ENCODE data around the gene DRGX.

Gene DRGX

DNA sequence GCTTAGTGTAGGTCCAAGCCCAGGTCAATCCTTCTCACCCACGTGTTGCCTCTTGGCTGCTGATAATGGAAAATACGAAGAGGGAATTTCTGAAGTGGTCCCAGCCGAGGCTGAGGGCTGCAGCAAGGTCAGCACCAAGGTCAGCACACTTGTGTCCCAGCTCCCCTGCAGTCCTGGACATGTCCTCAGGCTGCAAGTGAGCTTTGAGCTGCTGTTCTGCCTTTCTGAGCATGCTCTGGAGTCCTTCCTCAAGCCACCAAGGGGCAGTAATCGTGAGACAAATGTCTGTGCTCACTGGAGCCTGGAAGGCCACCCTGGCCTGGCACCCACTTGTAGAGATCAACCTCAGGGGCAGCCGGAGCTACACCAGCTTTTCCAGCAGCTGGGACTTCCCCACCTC is 28.3 kb downstream of the DRGX start:
- Histone ChIP-seq H3K4me1 (ENCODE audit: control insufficient read depth, insufficient read depth, low read length) (no peaks in the 10 kb centered on the region), H3K4me3 (ENCODE audit: low read depth, low read length) (no peak overlapping the region)

DNA sequence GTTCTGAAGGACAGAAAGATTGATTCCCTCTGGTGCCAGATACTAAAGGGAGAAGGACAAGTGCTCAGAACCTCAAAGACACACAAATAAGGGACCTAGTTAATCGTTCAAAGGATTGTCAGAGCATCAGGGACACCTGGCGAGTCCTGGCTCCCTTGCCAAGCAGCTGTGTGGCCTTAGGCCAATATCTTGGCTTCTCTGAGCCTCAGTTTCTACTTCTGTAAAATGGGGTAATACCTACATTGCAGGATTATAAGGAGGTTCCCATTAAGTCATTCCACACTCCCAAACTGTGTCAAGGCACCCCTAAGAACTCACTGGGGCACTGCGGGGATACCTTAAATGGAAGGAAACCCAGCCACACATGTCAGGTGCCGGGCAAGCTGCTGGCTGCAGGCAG is 29.4 kb downstream of the DRGX start:
- no peak overlapping the region for H3K4me3 ChIP-seq (ENCODE audit: low read depth, low read length)
- H3K27ac ChIP-seq (ENCODE audit: low read depth, low read length), result no peak overlapping the region
- no peak overlapping the region for H3K9ac ChIP-seq (ENCODE audit: low read depth, low read length)
- no peaks in the 10 kb centered on the region for H3K9me3 ChIP-seq (ENCODE audit: control insufficient read depth, insufficient read depth, low read length)
- no peaks in the 10 kb centered on the region for H3K36me3 ChIP-seq (ENCODE audit: control insufficient read depth, insufficient read depth, low read length)
- H3K27me3 ChIP-seq (ENCODE audit: control insufficient read depth, insufficient read depth, low read length), result no peaks in the 10 kb centered on the region
- H3K4me1 ChIP-seq (ENCODE audit: control insufficient read depth, insufficient read depth, low read length), result no peaks in the 10 kb centered on the region

More for the DNA sequence above, 28.3 kb downstream of the DRGX start:
- Histone ChIP-seq H3K36me3 (ENCODE audit: control insufficient read depth, insufficient read depth, low read length) (no peaks in the 10 kb centered on the region), H3K9ac (ENCODE audit: low read depth, low read length) (no peak overlapping the region), H3K27me3 (ENCODE audit: control insufficient read depth, insufficient read depth, low read length) (no peaks in the 10 kb centered on the region), H3K9me3 (ENCODE audit: control insufficient read depth, insufficient read depth, low read length) (no peaks in the 10 kb centered on the region), H3K27ac (ENCODE audit: low read depth, low read length) (no peak overlapping the region)

DNA sequence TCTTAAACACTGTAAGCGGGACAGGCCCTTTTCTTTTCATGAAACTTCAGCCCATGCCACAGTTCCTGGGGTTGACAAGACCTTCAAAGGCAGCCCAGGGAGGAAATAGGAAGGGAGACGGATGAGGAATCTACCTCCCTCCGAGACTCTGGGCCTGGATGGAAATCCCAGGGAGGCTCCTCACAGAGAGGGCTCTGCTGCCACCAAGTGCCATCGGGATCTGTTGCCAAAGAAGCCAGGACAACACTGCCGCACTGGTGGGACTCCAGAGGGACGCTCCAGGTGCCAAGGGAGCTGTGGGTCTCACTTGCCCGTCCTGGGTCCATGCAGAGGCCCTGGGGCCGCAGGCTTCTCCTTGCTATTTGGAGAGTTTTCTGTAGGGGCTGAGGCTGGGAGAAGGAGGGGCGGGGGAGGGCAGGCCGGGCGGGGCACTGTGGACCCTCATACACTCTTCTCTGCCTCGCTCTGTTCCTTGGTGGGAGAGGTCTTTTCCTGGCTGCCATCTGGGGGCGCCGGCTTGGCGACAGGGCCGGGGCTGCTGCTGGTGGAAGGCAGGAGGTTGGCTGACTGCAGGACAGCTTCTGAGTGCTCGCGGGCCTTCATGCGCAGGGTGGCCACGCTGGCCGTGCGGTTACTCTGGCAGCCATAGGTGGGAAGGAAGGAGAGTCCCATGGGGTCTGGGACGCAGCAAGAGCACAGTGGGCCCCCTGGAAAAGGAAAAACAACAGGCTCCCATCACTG is 30.0 kb downstream of the DRGX start:
- Histone ChIP-seq H3K27ac (ENCODE audit: low read depth, low read length) (no peak overlapping the region), H3K4me1 (ENCODE audit: control insufficient read depth, insufficient read depth, low read length) (no peaks in the 10 kb centered on the region), H3K9me3 (ENCODE audit: control insufficient read depth, insufficient read depth, low read length) (no peaks in the 10 kb centered on the region), H3K9ac (ENCODE audit: low read depth, low read length) (no peak overlapping the region), H3K36me3 (ENCODE audit: control insufficient read depth, insufficient read depth, low read length) (no peaks in the 10 kb centered on the region), H3K27me3 (ENCODE audit: control insufficient read depth, insufficient read depth, low read length) (no peaks in the 10 kb centered on the region), H3K4me3 (ENCODE audit: low read depth, low read length) (no peak overlapping the region)

DNA sequence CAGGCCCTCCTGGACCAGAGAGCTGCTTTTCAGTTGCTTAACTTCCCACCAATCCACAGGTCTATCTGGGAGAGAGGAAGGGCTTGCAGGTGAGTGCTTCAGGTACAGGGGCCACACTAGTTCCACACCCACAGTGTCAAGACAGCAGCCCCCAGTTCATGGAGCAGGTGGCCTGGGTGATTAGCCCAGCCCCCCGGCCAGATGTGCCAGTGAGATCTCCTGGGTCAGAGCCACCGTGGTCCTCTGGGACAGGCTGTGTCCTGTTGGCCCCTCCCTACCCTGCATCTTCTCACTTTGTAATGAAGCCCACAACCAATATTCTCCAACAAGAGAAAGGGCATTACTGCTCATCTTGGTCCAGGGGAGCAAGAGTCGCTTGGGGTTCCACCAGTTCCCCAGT is 30.6 kb downstream of the DRGX start:
- H3K4me3 ChIP-seq (ENCODE audit: low read depth, low read length), result no peak overlapping the region
- no peak overlapping the region for H3K9ac ChIP-seq (ENCODE audit: low read depth, low read length)
- H3K4me1 ChIP-seq (ENCODE audit: control insufficient read depth, insufficient read depth, low read length), result no peaks in the 10 kb centered on the region
- no peaks in the 10 kb centered on the region for H3K9me3 ChIP-seq (ENCODE audit: control insufficient read depth, insufficient read depth, low read length)
- no peak overlapping the region for H3K27ac ChIP-seq (ENCODE audit: low read depth, low read length)
- H3K36me3 ChIP-seq (ENCODE audit: control insufficient read depth, insufficient read depth, low read length), result no peaks in the 10 kb centered on the region
- no peaks in the 10 kb centered on the region for H3K27me3 ChIP-seq (ENCODE audit: control insufficient read depth, insufficient read depth, low read length)

DNA sequence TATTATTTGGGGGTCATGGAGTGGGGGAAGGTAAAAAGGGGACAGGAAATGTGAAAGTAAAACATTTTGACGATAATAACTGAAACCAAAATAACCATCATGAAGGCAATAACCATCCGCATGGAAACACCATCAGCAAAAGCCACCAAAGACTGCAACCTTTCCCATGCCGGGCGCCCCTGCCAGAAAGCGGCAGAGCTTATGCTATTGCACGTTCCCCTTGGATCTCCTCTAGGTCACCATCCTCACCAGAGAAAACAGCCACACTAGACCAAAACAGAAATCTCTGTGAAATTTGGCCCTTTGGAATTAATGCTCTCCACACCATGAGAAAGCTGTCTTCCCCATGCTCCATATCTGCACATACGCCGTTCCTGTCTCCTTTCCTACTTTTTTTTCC is 31.1 kb downstream of the DRGX start:
- Histone ChIP-seq H3K9me3 (ENCODE audit: control insufficient read depth, insufficient read depth, low read length) (no peaks in the 10 kb centered on the region), H3K4me1 (ENCODE audit: control insufficient read depth, insufficient read depth, low read length) (peaks cover 5% of the 10 kb centered on the region; the same call in 1 of the 2 replicates), H3K4me3 (ENCODE audit: low read depth, low read length) (no peak overlapping the region), H3K27ac (ENCODE audit: low read depth, low read length) (no peak overlapping the region), H3K36me3 (ENCODE audit: control insufficient read depth, insufficient read depth, low read length) (no peaks in the 10 kb centered on the region), H3K9ac (ENCODE audit: low read depth, low read length) (no peak overlapping the region), H3K27me3 (ENCODE audit: control insufficient read depth, insufficient read depth, low read length) (no peaks in the 10 kb centered on the region)

DNA sequence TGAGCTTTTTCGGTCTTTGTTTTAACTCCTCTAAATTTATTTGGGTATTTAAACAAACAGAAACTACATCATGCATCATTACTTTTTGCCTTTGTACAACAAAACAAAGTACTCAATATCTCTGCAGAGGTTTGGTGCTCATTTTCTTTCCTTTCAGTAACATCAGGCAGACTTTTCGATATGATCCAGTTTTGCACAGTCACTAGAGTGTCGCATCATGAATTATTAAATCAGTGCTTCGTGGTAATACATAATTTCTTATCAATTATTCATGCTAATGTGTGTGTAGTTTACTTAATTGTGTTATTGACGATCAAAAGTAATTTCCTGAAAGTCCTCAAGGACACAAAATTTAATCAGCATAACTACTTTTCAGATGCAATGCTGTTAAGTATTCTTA is 31.8 kb downstream of the DRGX start:
- Histone ChIP-seq H3K4me1 (ENCODE audit: control insufficient read depth, insufficient read depth, low read length) (peaks cover 7% of the 10 kb centered on the region; the same call in 1 of the 2 replicates), H3K36me3 (ENCODE audit: control insufficient read depth, insufficient read depth, low read length) (no peaks in the 10 kb centered on the region), H3K27ac (ENCODE audit: low read depth, low read length) (no peak overlapping the region), H3K4me3 (ENCODE audit: low read depth, low read length) (no peak overlapping the region), H3K27me3 (ENCODE audit: control insufficient read depth, insufficient read depth, low read length) (no peaks in the 10 kb centered on the region), H3K9me3 (ENCODE audit: control insufficient read depth, insufficient read depth, low read length) (no peaks in the 10 kb centered on the region), H3K9ac (ENCODE audit: low read depth, low read length) (no peak overlapping the region)

DNA sequence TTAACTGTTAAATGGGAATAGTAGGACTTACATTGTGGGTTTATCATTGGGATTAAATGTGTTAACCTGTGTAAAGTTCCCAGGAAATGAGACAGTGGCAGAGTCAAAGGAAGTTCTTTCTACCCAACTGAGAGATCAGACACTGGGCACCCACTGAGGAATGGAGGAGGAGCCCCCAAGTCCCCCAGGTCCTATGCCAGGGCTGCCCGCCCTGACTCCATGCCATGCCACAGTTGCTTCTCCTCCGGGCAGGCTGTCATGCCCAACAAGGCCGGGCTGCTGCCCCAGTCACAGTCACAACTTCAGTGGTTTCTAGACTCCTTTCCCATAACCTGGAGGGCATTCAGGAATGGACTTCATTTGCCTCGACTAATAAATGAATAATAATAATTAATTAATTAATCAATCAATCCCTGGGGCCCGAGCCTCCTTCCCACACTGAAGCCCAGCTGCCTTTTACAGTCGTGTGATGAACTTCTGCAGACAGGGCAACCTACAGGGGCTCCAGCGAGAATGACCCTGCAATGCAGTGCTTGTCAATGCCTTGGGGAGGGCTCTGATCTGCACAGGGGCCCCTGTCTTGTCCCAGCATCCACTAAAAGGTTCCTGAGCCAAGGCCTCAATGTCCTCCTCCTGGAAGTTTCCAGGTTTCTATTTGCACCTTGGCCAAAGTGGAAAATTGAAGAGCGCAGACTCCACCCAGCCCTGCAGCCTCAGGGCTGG is 32.4 kb downstream of the DRGX start:
- H3K36me3 ChIP-seq (ENCODE audit: control insufficient read depth, insufficient read depth, low read length), result no peaks in the 10 kb centered on the region
- peaks cover 7% of the 10 kb centered on the region; the same call in 1 of the 2 replicates for H3K4me1 ChIP-seq (ENCODE audit: control insufficient read depth, insufficient read depth, low read length)
- H3K9me3 ChIP-seq (ENCODE audit: control insufficient read depth, insufficient read depth, low read length), result no peaks in the 10 kb centered on the region
- no peaks in the 10 kb centered on the region for H3K27me3 ChIP-seq (ENCODE audit: control insufficient read depth, insufficient read depth, low read length)
- H3K27ac ChIP-seq (ENCODE audit: low read depth, low read length), result no peak overlapping the region
- no peak overlapping the region for H3K4me3 ChIP-seq (ENCODE audit: low read depth, low read length)
- H3K9ac ChIP-seq (ENCODE audit: low read depth, low read length), result no peak overlapping the region

DNA sequence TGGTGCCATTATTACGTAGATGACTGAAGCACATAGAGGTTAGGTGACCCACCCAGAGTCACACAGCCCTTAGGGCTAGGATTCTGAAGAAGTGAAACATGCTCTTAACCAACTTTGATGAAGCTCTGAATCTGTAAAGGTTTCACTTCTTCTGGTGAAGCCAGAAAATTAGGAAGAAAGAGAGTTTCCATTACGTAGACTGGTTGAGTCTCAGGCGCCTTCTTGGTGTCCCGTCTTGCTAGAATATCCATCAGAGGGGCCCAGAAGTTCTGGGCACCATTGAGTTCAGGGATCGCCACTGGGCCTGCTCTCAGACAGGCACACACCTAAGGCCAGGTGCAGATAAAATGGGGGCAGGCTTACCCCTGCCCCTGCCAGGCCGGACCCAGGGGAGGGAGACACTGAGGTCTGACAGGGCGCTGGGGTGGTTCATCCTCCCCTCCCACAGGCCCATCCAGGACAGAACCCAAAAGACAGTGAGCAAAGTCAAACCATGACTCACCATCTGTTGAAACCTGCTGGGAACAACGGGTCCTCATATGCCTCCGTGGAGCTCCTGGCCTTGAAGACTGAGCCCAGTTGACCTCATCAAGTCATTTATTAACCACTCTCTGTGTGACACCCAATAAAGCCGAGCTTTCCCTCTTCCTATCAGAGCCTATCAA is 33.2 kb downstream of the DRGX start:
- no peaks in the 10 kb centered on the region for H3K36me3 ChIP-seq (ENCODE audit: control insufficient read depth, insufficient read depth, low read length)
- H3K4me3 ChIP-seq (ENCODE audit: low read depth, low read length), result no peak overlapping the region
- no peaks in the 10 kb centered on the region for H3K9me3 ChIP-seq (ENCODE audit: control insufficient read depth, insufficient read depth, low read length)
- no peak overlapping the region for H3K27ac ChIP-seq (ENCODE audit: low read depth, low read length)
- peaks cover 7% of the 10 kb centered on the region; the same call in 1 of the 2 replicates for H3K4me1 ChIP-seq (ENCODE audit: control insufficient read depth, insufficient read depth, low read length)
- H3K27me3 ChIP-seq (ENCODE audit: control insufficient read depth, insufficient read depth, low read length), result no peaks in the 10 kb centered on the region
- no peak overlapping the region for H3K9ac ChIP-seq (ENCODE audit: low read depth, low read length)

DNA sequence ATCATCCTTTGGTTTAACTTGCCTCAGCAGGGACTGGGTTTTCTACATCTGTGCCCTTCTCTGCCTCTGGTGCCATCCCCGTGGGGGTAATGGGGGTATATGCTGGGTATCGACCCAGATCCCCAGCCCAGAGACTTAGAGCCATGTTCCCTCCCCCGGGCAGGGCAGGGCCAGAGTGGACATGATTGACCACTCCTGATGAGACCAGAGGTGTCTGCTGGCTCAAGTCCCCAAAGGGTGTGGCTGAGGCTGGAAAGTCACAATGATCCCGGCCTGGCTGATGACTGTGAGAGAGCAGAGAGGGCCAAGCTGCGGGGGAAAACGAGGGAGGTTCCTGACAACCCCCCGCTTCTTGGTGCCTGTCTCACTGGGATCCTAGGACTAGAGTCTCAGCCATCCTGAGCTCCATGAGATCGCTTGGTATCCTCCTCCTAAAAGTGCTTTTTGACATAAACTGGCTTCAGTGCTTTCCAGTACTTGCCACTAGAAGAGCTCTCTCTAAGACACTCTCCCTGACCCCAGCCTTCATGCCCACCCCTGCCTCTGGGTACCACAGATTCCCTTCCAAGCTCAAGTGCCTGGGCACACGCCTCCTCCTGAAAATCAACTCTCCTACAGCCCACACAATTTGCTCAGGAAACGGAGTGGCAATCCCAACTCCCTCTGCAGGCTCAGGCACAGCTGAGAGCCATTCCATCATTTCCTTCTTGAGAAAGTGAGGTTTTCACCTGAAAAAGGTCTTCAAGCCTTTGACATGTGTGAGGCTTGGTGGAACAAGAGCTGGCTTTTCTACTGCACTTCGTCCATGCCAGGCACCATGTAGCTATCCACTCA is 33.9 kb downstream of the DRGX start:
- Histone ChIP-seq H3K27me3 (ENCODE audit: control insufficient read depth, insufficient read depth, low read length) (no peaks in the 10 kb centered on the region), H3K4me3 (ENCODE audit: low read depth, low read length) (no peak overlapping the region), H3K27ac (ENCODE audit: low read depth, low read length) (no peak overlapping the region), H3K4me1 (ENCODE audit: control insufficient read depth, insufficient read depth, low read length) (peaks cover 7% of the 10 kb centered on the region; the same call in 1 of the 2 replicates), H3K9me3 (ENCODE audit: control insufficient read depth, insufficient read depth, low read length) (no peaks in the 10 kb centered on the region), H3K9ac (ENCODE audit: low read depth, low read length) (no peak overlapping the region), H3K36me3 (ENCODE audit: control insufficient read depth, insufficient read depth, low read length) (no peaks in the 10 kb centered on the region)

DNA sequence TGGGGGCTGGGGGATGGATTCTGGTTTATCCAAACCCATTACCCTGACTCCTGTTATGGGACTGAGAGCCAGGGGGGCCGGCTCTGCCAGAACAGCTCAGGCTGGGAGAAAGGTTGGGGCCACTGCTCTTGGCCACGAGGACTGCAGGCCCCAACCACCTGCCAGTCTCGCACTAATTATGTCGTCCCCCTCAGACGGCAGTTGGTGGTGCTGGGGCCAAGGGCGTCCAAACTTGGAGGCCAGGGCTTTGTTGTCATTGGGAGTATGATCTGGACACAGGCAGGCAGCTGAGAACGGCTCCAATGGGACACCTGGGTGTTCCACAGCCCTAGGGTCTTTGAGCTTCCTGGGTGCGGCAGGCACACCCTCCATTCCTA is 34.7 kb downstream of the DRGX start:
- Histone ChIP-seq H3K27me3 (ENCODE audit: control insufficient read depth, insufficient read depth, low read length) (no peaks in the 10 kb centered on the region), H3K9me3 (ENCODE audit: control insufficient read depth, insufficient read depth, low read length) (no peaks in the 10 kb centered on the region), H3K36me3 (ENCODE audit: control insufficient read depth, insufficient read depth, low read length) (no peaks in the 10 kb centered on the region), H3K27ac (ENCODE audit: low read depth, low read length) (no peak overlapping the region), H3K9ac (ENCODE audit: low read depth, low read length) (no peak overlapping the region), H3K4me3 (ENCODE audit: low read depth, low read length) (no peak overlapping the region), H3K4me1 (ENCODE audit: control insufficient read depth, insufficient read depth, low read length) (peaks cover 7% of the 10 kb centered on the region; the same call in 1 of the 2 replicates)

Measured in HUES48 (cell line).